Measurements from ENCODE around the gene ACO1.

Gene ACO1

GRCh38 chr9:32490601-32491000 is 106.2 kb downstream of the ACO1 start:
- DNase-seq: no peak

GRCh38 chr9:32497921-32498320 is 113.5 kb downstream of the ACO1 start:
- DNase-seq: no peak

DNA sequence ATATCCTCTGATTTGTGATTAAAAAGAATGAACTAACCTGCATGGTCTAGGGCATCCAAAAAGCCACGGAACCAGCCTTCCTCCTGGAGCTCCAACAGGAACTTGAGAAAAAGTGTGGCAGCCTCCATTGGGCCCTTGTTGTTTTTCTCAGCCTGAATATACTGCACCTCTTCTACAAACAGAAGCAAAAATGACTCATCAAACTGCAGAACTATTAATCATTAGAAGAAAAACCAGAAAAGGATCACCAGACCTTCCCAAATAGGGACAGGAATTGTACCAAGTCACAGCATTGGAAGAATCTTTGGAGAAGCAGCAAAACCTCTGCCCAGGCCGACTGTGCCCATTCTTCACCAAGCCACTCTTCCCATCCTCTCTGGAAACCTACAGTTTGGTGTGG is 116.3 kb downstream of the ACO1 start:
- no peak for DNase-seq

- DNase-seq: no peak
Observed at GRCh38 chr9:32501868-32502267, 117.4 kb downstream of the ACO1 start.

DNA sequence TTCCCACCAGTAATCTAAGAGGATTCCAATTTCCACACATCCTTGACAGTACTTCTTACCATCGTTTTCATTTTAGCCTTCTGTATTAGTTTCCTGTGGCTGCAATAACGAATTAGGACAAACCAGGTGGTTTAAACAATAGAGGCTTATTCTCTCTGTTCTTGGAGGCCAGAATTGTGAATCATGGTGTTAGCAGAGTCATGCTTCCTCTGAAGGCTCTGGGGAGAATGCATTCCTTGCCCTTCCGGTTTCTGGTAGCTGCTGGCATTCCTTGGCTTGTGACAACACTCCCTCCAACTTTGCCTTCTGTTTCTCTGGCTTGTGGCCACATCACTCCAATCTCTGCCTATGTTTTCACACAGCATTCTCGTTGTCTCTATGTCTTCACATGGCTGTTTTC is 118.0 kb downstream of the ACO1 start:
- DNase-seq: no peak

- DNase-seq: no peak
Observed at GRCh38 chr9:32503008-32503407, 118.6 kb downstream of the ACO1 start.

Measured in right kidney (tissue), 1 donor.